Adrenal gland (tissue), 5 donors: Measurements from ENCODE around the gene CNTN1.

ENCODE experiments used
- POLR2A ChIP-seq, 2 donors: fragments of 450-650 bp; IDR thresholded peaks; one replicate each; pipeline ENCODE4 v1.6.1; 2017; ENCODE audit warnings: antibody characterized with exemption in 2 of 2, mild to moderate bottlenecking in 2 of 2, moderate library complexity in 1 of 2
- TF ChIP-seq, protein P1 (sequence below), 6 experiments: fragments of 450-650 bp in 4 of 6; fragments of 200-600 bp in 2 of 6; sonication (generic) in 1 of 6; IDR thresholded peaks; 1 replicate in 5 of 6; 2 replicates in 1 of 6; pipeline versions ENCODE4 v1.5.1 to v1.8.0; 2016 to 2021; ENCODE audit warnings: antibody characterized with exemption in 6 of 6, mild to moderate bottlenecking in 2 of 6, moderate library complexity in 1 of 6
- donor health status: DM: no; HTN: no; CAD: no.

DNA sequence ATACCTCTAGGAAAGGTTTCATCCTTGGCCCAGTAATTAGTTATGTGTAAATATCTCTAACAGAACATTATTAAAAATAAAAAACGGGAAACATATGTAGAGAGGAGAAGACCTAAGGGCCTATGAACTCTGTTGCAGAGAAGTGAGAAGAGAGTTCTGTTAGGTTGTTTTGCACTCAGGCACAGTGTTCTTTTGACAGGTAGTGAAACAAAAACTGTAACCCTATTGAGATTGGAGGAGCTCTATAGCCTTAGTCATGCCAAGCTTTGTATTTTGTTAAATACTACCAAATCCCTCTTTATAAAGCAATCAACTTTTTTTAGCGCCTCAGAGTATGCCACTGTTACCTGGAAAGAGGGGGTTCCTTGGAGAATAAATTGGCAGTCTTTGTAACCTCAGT, 77.6 kb downstream of the CNTN1 start:
- TF ChIP-seq, protein P1, sequence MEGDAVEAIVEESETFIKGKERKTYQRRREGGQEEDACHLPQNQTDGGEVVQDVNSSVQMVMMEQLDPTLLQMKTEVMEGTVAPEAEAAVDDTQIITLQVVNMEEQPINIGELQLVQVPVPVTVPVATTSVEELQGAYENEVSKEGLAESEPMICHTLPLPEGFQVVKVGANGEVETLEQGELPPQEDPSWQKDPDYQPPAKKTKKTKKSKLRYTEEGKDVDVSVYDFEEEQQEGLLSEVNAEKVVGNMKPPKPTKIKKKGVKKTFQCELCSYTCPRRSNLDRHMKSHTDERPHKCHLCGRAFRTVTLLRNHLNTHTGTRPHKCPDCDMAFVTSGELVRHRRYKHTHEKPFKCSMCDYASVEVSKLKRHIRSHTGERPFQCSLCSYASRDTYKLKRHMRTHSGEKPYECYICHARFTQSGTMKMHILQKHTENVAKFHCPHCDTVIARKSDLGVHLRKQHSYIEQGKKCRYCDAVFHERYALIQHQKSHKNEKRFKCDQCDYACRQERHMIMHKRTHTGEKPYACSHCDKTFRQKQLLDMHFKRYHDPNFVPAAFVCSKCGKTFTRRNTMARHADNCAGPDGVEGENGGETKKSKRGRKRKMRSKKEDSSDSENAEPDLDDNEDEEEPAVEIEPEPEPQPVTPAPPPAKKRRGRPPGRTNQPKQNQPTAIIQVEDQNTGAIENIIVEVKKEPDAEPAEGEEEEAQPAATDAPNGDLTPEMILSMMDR (IDR thresholded peaks at IDR 0.05) = no peak
- TF ChIP-seq POLR2A (IDR thresholded peaks at IDR 0.05) = no peak
